Endothelial cell of umbilical vein (primary cell): Measurements from ENCODE around the gene PDGFRB. TPM values are rescaled to one million over a fixed set of nuclear protein-coding genes. Genes with fewer than 3 reads are reported as not detected.

Experiments
- BruUV-seq: library from RNA; stranded (reverse); fragments of 400-500 nt; replicated peaks from 2 replicates; lab custom pipeline; 2021; lab: Mats Ljungman, UMichigan
- CTCF ChIA-PET: fragments of 300-600, 350-600 bp; sonication (Branson Sonifier 250); formaldehyde crosslinking; loops from one replicate; lab custom pipeline; 2021; ENCODE audit warnings: antibody characterized with exemption, inconsistent platforms; lab: Charles Lee
- POLR2A ChIA-PET: fragments of 300-600, 350-600 bp; sonication (Branson Sonifier 250); formaldehyde crosslinking; loops from one replicate; lab custom pipeline; 2021; ENCODE audit warnings: antibody characterized with exemption, inconsistent platforms; lab: Charles Lee
- DNase-seq: peaks from one replicate; pipeline ENCODE4 v3.0.0-alpha.2; 2011; ENCODE audit warnings: low read depth, low spot score
- FAIRE-seq: peaks from 2 replicates; lab custom pipeline; 2011; peaks lifted over from hg19 to GRCh38; lab: Jason Lieb, UNC
- H2AFZ ChIP-seq: 2 replicates; pipeline ENCODE4 v1.6.0; 2012; ENCODE audit warnings: low read depth, low read length, control low read depth, inconsistent platforms
- H3K27ac ChIP-seq: 2 replicates; pipeline ENCODE4 v1.5.1; 2011; ENCODE audit warnings: low read depth, mild to moderate bottlenecking, control low read depth, low read length, moderate library complexity; ENCODE audit not compliant: insufficient read depth
- H3K27me3 ChIP-seq, 2 experiments: 2 replicates each; pipeline versions ENCODE4 v1.6.0 to v1.6.1; 2011; ENCODE audit warnings: low read length in 2 of 2, mixed read lengths in 1 of 2; ENCODE audit not compliant: control insufficient read depth in 2 of 2, insufficient read depth in 2 of 2
- H3K36me3 ChIP-seq, 2 experiments: 2 replicates in 1 of 2; 3 replicates in 1 of 2; pipeline ENCODE4 v1.5.1; 2011; ENCODE audit warnings: low read length in 2 of 2, mild to moderate bottlenecking in 1 of 2, moderate library complexity in 1 of 2; ENCODE audit not compliant: control insufficient read depth in 2 of 2, insufficient read depth in 2 of 2; ENCODE audit errors: extremely low read depth in 1 of 2
- H3K4me1 ChIP-seq: 3 replicates; pipeline ENCODE4 v1.5.1; 2011; ENCODE audit warnings: mild to moderate bottlenecking, low read length; ENCODE audit not compliant: control insufficient read depth, insufficient read depth; ENCODE audit errors: extremely low read depth
- H3K4me2 ChIP-seq: 2 replicates; pipeline ENCODE4 v1.6.1; 2011; ENCODE audit warnings: low read length, control low read depth, mixed read lengths; ENCODE audit not compliant: insufficient read depth
- H3K4me3 ChIP-seq, 3 experiments: fragments of 200-600 bp in 1 of 3; sonication (generic), shearing (Covaris generic) in 1 of 3; replicated peaks in 1 of 3; 2 replicates each; pipeline ENCODE4 v1.5.1; 2011 to 2016; ENCODE audit warnings: control low read depth in 3 of 3, low read length in 3 of 3, mild to moderate bottlenecking in 2 of 3, inconsistent platforms in 1 of 3, low read depth in 1 of 3, moderate library complexity in 1 of 3; ENCODE audit not compliant: insufficient read depth in 1 of 3
- H3K79me2 ChIP-seq: 2 replicates; pipeline ENCODE4 v1.6.0; 2012; ENCODE audit warnings: low read length, inconsistent platforms; ENCODE audit not compliant: control insufficient read depth, insufficient read depth
- H3K9ac ChIP-seq: replicated peaks from 2 replicates; pipeline ENCODE3; 2011; ENCODE audit warnings: low read length, control low read depth; ENCODE audit not compliant: insufficient read depth; ENCODE audit errors: extremely low read depth
- H3K9me1 ChIP-seq: replicated peaks from 3 replicates; pipeline ENCODE4 v1.6.0; 2011; ENCODE audit warnings: mild to moderate bottlenecking, low read length; ENCODE audit not compliant: control insufficient read depth, insufficient read depth; ENCODE audit errors: extremely low read depth
- H3K9me3 ChIP-seq: replicated peaks from 2 replicates; pipeline ENCODE4 v1.5.1; 2012; ENCODE audit warnings: low read length, inconsistent platforms; ENCODE audit not compliant: control insufficient read depth, insufficient read depth
- H4K20me1 ChIP-seq: replicated peaks from 2 replicates; pipeline ENCODE3; 2011; ENCODE audit warnings: mild to moderate bottlenecking, low read length; ENCODE audit not compliant: control insufficient read depth, insufficient read depth; ENCODE audit errors: extremely low read depth
- EZH2 ChIP-seq: IDR thresholded peaks from 2 replicates; pipeline ENCODE4 v1.6.1; 2012; ENCODE audit warnings: borderline replicate concordance, low read depth, mild to moderate bottlenecking, moderate library complexity, low read length, inconsistent platforms; ENCODE audit not compliant: severe bottlenecking
- GATA2 ChIP-seq: IDR thresholded peaks from 2 replicates; pipeline ENCODE4 v1.7.0; 2011; ENCODE audit warnings: low read depth, mild to moderate bottlenecking, moderate library complexity, mixed read lengths, low read length; ENCODE audit not compliant: insufficient read length, insufficient read depth
- JUN ChIP-seq: IDR thresholded peaks from 2 replicates; pipeline ENCODE4 v1.6.1; 2011; ENCODE audit warnings: borderline replicate concordance, low read depth; ENCODE audit not compliant: insufficient read length, insufficient read depth
- MYC ChIP-seq: IDR thresholded peaks from one replicate; pipeline ENCODE4 v1.6.1; 2011; ENCODE audit warnings: mild to moderate bottlenecking, low read depth, low read length
- POLR2A ChIP-seq: IDR thresholded peaks from 2 replicates; pipeline ENCODE4 v1.6.1; 2012; ENCODE audit warnings: low read depth, mild to moderate bottlenecking, control low read depth, low read length
- POLR2AphosphoS5 ChIP-seq: IDR thresholded peaks from 2 replicates; pipeline ENCODE4 v1.6.1; 2012; ENCODE audit warnings: low read depth, mild to moderate bottlenecking, control low read depth, low read length, moderate library complexity; ENCODE audit not compliant: insufficient read depth
- dilution Hi-C: fragments of 300-500 bp; cut with MboI; formaldehyde crosslinking; loops from one replicate; pipeline ENCODE4 v1.15.0; 2019; ENCODE audit warnings: low sequenced_read_pairs; ENCODE audit not compliant: extremely low pct_ligation_motif_present
- intact Hi-C: fragments of 100-400 bp; cut with micrococcal nuclease; formaldehyde crosslinking; loops from one replicate; pipeline ENCODE4 v1.10.0; 2022
- polyA plus RNA-seq, 4 experiments: library from polyadenylated mRNA; depleted of rRNA in 3 of 4; stranded (reverse) in 3 of 4; unstranded in 1 of 4; fragments of >200 nt; gene quantifications; 2 replicates each; pipeline versions ENCODE4 v1.2.1 to v1.2.3, GENCODE V29; 2011 to 2012; ENCODE audit warnings: missing spikeins in 1 of 4
- total RNA-seq: library from RNA; stranded (reverse); gene quantifications from 2 replicates; pipeline ENCODE4 v1.2.3, GENCODE V29; 2021
- TF ChIP-seq, protein P1 (sequence below), 2 donors: IDR thresholded peaks; 1 replicate in 1 of 2; 2 replicates in 1 of 2; pipeline ENCODE4 v1.5.1; 2011; ENCODE audit warnings: low read length in 2 of 2, mild to moderate bottlenecking in 2 of 2, moderate library complexity in 2 of 2, control low read depth in 1 of 2, inconsistent platforms in 1 of 2, low read depth in 1 of 2; ENCODE audit not compliant: insufficient read depth in 1 of 2; ENCODE audit errors: extremely low read depth in 1 of 2
- TF ChIP-seq, protein P2 (sequence below): IDR thresholded peaks from 2 replicates; pipeline ENCODE4 v1.6.1; 2011; ENCODE audit not compliant: insufficient read depth, insufficient read length

PDGFRB gene
- total and polyA plus RNA-seq, 2 donors (not counting 3 experiments of a cell fraction or from before 2014, with no cell fraction given), result 1.4 to 1.7 TPM

DNA sequence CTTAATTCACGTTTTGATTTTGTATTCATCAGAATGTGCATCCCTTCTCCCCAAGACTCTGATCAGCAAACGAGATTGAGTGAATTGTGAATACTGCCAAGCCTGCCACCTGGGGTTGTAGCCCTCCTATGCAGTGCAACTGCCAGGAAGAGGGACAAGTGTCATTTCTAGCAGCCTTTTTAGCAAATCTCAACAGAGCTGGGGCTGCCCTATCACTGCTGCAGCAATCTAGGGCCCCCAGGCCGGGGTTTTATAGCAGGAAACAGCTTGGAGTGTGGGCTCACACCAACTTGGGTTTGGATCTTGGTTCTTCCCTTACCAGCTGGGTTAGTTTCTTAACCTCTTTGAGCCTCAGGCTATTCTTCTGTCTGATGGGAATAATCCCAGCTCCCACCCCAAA lies 73.3 kb downstream of the PDGFRB start:
- Histone ChIP-seq H3K9me3 (no peaks in the 10 kb centered on the region), H3K27ac (no peak overlapping the region), H3K79me2 (no peaks in the 10 kb centered on the region), H3K4me2 (no peak overlapping the region), H4K20me1 (no peaks in the 10 kb centered on the region), H3K4me1 (peaks cover 17% of the 10 kb centered on the region), H2AFZ (no peak overlapping the region), H3K36me3 (no peaks in the 10 kb centered on the region), H3K9ac (no peak overlapping the region), H3K27me3 (peaks cover 10% of the 10 kb centered on the region in 2 experiments), H3K4me3 (no peak overlapping the region), H3K9me1 (no peaks in the 10 kb centered on the region)
- intact Hi-C loops (no loop called here), dilution Hi-C loops (no loop called here)
- TF ChIP-seq POLR2A, result no peak
- TF ChIP-seq, protein P1, sequence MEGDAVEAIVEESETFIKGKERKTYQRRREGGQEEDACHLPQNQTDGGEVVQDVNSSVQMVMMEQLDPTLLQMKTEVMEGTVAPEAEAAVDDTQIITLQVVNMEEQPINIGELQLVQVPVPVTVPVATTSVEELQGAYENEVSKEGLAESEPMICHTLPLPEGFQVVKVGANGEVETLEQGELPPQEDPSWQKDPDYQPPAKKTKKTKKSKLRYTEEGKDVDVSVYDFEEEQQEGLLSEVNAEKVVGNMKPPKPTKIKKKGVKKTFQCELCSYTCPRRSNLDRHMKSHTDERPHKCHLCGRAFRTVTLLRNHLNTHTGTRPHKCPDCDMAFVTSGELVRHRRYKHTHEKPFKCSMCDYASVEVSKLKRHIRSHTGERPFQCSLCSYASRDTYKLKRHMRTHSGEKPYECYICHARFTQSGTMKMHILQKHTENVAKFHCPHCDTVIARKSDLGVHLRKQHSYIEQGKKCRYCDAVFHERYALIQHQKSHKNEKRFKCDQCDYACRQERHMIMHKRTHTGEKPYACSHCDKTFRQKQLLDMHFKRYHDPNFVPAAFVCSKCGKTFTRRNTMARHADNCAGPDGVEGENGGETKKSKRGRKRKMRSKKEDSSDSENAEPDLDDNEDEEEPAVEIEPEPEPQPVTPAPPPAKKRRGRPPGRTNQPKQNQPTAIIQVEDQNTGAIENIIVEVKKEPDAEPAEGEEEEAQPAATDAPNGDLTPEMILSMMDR (IDR thresholded peaks at IDR 0.05; ENCODE audit: extremely low read depth in 1 of 2, insufficient read depth in 1 of 2, low read depth in 1 of 2, low read length in 2 of 2), result no peak
- TF ChIP-seq MYC, result no peak
- TF ChIP-seq EZH2, result no peak
- no peak for TF ChIP-seq JUN
- no peak for TF ChIP-seq GATA2
- no peak for TF ChIP-seq POLR2AphosphoS5
- TF ChIP-seq, protein P2, sequence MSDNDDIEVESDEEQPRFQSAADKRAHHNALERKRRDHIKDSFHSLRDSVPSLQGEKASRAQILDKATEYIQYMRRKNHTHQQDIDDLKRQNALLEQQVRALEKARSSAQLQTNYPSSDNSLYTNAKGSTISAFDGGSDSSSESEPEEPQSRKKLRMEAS, result no peak
- BruUV-seq, result no TSS peak
- FAIRE-seq (no peak), DNase-seq (no peak)
- ChIA-PET CTCF (interaction anchor here (1.0 kb wide), 1 partner anchor 15 kb away, joined by 3 read pairs; no protein-coding TSS in a partner anchor), POLR2A (interaction anchor here (1.1 kb wide), 1 partner anchor 60 kb away, joined by 3 read pairs; no protein-coding TSS in a partner anchor)
